HT-29 (cell line): Measurements from ENCODE around the gene STARD9. TPM values are rescaled to one million over a fixed set of nuclear protein-coding genes. Genes with fewer than 3 reads are reported as not detected.
A peak's percentile ranks its signal among the peaks of the same experiment; 100 is the strongest.
"Not testable (repeated sequence)": the region's sequence is repeated elsewhere in the genome, so short reads cannot be mapped to it uniquely, and the experiment has no call there.

Experiments
- DNase-seq: peaks from one replicate; pipeline ENCODE4 v3.0.0-alpha.2; 2015; ENCODE audit warnings: low spot score
- total RNA-seq: library from RNA; depleted of rRNA; stranded (reverse); fragments of >200 nt; shearing (Covaris generic); gene quantifications from 2 replicates; pipeline ENCODE4 v1.2.3, GENCODE V29; 2014

STARD9 gene
- total RNA-seq, 1 experiment from 2014 or later = 0.15 TPM

DNA sequence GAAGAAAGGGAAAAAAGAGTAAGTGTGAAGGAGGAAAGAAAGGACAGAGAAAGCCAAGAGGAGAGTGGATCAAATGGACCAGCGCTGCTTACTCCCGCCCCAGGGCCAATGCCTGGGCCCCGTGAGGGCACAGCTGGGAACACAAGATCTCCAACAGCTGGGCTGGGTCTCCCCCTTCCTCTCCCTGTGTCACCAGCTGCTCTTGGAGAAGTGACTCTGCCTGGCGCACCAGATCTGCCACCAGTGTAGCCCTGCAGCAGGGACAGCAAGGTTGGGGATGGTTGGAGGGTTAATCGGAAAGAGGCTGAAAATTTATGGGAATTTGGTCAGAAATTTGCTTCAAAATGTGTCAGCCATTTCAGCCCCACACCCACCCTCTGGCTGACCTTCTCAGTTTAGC lies 153.2 kb downstream of the STARD9 start:
- DNase-seq = no peak

DNA sequence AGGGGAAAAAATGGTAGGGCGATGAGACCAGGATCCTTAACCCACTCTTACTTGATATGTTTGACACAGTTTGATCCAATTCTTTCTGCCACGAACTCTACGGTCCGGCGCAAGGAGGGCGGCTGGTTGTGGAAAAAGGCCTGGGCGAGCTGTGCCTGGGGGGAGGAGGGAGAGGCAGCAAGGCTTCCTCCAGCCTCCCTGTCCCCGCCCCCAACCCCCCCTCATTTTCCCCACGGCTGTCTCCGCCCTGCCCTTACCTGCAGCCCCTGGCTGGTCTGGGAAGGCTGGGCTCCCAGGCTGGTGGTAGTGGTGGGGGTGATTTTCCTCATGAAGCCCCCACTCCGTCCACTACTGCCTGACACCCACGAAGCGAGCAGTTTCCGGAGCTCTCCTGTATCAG lies 153.6 kb downstream of the STARD9 start:
- DNase-seq = no peak

DNA sequence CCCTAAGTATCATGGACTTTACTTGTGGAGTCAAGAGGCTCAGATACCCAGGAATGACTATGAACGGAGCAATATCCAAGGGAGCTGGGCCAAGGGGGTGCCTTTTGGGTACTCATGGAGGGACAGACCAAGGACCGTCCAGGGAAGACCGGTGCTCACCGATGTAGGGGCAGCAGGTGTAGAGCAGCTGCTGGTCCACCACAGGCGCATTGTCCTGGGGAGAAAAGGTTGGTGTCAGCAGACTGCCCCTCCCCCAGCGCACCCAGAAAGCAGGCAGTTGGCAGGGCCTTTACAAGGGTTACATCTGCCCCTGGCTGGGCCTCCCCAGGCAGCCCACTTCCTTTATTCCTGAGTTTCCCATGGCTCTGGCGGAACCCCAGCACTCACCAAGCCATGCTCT lies 154.0 kb downstream of the STARD9 start:
- no peak for DNase-seq

- no peak for DNase-seq
Observed at GRCh38 chr15:42730135-42730534, 154.7 kb downstream of the STARD9 start.

DNA sequence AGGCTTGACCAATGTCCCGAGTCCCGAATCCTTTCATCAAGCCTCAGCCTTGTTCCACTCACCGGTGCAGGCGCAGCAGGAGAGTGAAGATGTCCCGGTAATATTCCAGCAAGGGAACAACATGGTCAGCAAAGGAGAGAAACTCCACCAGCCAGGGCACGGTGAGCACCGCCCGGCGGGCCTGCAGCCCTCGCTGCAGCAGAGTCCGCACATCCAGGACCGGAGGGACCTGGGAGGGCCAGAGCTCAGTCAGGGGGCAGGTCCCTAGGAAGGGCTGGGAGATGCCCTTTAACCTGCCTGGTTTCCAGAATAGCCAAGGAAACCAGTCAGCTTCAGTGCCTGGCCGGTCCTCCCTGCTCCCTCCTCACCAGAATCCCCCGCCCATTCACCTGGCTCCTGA lies 155.1 kb downstream of the STARD9 start:
- DNase-seq = no peak

- no peak for DNase-seq
Observed at GRCh38 chr15:42731461-42731860, 156.1 kb downstream of the STARD9 start.

- no peak for DNase-seq
Observed at GRCh38 chr15:42732095-42732827, 156.9 kb downstream of the STARD9 start.

DNA sequence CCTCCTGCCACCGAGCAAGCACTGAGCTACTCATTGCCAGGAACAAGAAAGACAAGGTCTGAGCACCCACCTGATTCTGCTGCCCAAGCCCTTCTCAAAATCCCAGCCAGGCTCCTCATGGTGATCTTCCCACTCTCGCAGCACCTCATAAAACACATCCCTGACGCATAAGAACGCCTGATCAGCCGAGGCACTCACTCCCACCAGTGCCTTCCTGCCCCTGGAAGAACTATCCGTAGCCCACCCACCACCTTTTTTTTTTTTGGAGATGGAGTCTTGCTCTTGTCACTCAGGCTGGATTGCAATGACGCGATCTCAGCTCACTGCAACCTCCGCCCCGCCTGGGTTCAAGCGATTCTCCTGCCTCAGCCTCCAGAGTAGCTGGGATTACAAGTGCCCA lies 157.6 kb downstream of the STARD9 start:
- no peak for DNase-seq

GRCh38 chr15:42734076-42734672 lies 158.8 kb downstream of the STARD9 start:
- DNase-seq = no peak

DNA sequence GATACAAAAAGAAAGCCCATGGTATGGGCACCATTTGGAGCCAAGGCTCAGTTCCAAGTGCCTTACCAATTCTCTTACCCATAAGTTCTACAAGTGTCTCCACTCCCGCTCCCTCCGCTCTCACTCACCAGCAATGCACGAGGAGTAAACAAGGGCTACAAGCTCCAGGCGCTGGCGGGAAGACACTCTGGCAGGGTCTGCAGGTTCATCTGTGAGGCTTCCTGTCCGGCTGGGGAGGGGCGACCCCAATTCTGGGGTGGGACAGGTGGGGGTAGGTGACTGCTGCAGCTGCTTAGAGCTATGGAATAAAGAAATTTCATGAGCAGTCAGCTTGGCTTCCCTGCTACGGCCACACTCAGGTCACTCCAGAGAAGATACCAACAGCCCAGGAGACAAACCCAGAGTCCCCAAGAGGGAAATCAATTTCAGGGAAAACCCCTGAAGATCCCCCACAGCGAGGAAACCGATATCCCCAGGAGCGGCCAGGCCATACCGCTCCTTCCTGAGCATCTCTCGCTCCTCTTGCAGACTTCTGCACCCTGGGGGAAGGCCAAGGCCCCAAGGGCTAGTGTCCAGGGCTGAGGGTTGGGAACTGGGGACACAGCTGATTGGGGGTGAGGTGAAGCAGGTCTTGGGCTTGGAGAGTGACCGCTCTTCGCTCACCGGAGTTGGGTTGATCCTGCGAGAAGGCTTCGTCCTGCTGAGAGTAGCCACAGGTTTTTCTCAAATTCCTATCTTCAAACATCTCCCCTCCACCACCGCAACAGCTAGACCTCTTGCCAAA lies 160.2 kb downstream of the STARD9 start:
- DNase-seq = no peak

GRCh38 chr15:42736178-42736792 lies 160.9 kb downstream of the STARD9 start:
- DNase-seq = no peak

- peak; percentile 89 for DNase-seq
Observed at GRCh38 chr15:42736793-42737528, 161.6 kb downstream of the STARD9 start, which contains the start of gene CDAN1. CDAN1 (minus strand) TSS chr15:42737128; CDS start chr15:42737102, 26 bp downstream.

DNA sequence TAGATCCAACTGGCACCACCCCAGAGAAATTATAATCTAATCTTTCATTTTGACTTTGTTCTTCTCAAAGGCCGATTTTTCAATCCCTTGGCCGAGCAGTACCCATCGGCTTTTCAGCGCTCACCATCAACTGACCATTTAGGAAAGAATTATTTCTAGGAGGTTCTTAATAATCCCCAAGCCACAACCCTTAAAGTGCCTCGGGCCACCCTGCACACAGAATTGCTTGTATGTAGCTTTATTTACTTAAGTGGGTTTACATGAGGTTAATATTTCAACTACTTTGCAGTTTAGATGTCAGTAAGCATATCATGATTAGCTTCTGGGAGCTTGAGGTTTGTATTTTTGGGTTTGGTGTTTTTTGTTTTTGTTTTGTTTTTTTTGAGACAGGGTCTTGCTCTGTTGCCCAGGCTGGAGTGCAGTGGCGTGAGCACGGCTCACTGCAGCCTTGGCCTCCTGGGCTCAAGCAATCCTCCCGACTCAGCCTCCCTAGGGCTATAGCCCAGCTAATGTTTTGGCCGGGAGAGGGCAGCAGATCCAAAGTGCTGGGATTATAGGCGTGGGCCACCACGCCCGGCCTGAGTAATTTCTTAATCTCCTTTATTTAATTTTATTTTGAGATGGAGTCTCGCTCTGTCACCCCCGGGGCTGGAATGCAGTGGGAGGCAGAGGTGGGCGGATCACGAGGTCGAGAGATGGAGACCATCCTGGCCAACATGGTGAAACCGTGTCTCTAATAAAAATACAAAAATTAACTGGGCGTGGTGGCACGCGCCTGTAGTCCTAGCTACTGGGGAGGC lies 162.3 kb downstream of the STARD9 start:
- peak; percentile 39 for DNase-seq

DNA sequence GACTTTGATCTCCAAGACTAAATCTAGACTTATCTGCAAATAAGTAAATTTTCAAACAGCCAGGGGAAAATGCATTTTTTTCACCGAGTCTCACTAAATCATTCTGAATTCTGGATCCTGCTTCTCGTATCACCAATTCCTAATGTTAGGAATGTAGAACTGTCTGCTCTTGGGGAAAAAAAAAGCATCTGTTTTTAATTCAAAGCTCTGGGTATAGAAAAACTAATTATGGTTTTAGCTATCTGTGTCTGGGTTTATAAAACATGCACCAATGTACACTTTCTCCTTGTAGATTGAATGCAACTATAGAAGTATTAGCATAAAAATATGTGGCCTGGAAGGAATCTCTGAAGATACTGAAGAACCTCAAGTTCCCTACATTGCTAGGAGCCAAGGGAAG lies 166.3 kb downstream of the STARD9 start:
- DNase-seq = no peak

DNA sequence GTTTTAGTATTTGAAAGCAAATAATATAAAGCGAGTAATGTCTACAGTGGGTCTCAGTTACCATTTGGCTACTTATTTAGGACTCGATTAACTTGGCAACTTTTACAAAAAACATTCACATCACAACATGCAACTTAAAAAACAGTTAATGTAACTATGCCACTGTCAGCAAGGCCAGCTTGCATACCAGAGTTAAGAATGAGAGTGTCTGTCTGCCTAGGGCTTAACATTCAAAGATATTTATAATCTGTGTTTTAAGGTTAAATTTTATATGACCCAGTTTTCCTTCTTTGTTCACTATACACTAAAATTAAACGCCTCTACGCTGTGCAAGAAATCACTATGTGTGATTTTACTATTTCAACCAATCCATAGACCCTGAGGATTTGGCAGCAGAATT lies 166.7 kb downstream of the STARD9 start:
- DNase-seq = no peak

DNA sequence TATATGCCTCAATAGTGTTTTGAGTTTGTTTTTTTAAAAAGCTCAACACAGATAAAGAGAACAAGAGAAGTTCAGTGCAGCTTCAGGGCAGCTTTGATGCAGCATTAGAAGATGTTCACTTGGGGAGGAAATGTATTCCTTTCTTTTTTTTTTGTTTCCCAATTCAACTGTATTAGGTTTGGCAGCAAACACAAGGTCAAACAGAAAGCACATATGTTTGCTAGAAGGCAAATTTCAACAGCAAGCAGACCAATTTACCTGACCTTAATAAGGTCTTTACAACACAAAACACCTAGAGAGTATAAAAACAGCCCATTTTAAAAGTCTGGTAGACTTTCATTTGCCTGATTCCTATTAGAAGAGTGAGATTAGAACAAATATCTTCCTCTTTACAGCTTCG lies 168.8 kb downstream of the STARD9 start:
- DNase-seq = no peak

DNA sequence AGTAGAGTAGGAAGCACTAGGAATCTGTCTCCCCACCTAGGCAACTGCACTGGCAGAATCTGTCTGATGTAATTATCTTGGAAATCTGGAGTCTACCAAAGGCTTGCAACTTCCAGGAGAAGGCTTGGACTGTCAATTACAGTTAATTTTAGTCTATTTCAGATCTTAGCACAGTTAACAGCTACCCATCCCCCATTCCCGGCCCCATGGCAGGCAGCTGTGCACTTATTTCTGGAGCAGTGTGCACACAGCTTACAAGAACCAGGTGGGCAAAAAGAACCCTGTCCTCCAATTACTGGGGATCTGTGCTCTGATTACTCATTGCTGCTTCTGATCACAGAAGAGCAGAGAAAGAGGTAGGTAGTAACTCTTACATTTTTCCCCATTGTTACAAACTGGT lies 173.9 kb downstream of the STARD9 start:
- DNase-seq = no peak

DNA sequence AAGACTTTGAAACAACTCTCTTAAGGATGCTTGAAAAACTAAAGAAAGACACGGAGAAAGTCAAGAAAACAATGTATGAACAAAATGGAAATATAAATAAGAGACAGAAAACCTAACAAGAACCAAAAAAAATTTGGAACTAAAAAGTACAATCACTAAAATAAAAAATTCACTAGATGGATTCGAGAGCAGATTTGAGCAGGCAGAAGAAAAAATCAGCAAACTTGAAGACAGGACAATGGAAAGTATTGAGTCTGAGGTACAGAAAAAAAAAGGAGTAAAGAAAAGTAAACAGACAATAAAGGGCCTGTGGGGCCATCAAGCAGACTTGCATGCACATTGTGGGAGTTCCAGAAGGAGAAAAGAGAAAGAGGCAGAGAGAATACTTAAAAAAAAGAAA lies 174.9 kb downstream of the STARD9 start:
- no peak for DNase-seq

- DNase-seq = no peak
Observed at GRCh38 chr15:42759093-42759492, 183.7 kb downstream of the STARD9 start.

DNA sequence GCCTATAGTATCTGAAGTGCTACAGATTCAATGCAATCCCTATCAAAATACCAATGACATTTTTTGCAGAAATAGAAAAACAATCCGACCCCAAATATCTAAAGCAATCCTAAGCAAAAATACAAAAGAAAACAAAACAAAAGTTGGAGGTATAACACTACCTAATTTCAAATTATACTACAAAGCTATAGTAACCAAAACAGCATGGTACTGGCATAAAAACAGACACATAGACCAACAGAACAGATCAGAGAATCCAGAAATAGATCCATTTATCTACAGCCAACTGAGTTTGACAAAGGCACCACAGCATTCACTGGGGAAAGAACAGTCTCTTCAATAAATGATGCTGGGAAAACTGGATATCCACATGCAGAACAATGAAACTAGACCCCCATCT lies 185.4 kb downstream of the STARD9 start:
- DNase-seq = no peak

DNA sequence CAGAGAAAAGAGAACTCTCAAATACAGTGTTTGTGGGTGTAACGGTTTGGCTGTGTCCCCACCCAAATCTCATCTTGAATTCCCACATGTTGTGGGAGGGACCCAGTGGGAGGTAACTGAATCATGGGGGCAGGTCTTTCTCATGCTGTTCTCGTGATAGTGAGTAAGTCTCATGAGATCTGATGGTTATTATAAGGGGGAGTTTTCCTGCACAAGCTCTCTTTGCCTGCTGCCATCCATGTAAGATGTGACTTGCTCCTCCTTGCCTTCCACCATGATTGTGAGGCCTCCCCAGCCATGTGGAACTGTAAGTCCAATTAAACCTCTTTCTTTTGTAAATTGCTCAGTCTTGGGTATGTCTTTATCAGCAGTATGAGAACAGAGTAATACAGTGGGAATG lies 186.4 kb downstream of the STARD9 start:
- not testable (repeated sequence) for DNase-seq
